Retina (tissue), 1 donor: ENCODE results near the gene HM13.
A peak's percentile ranks its signal among the peaks of the same experiment; 100 is the strongest.
"Not testable (repeated sequence)": the region's sequence is repeated elsewhere in the genome, so short reads cannot be mapped to it uniquely, and the experiment has no call there.

Source experiments
- DNase-seq: peaks from one replicate; pipeline ENCODE4 v3.0.0-alpha.2; 2016

The HM13 gene

DNA sequence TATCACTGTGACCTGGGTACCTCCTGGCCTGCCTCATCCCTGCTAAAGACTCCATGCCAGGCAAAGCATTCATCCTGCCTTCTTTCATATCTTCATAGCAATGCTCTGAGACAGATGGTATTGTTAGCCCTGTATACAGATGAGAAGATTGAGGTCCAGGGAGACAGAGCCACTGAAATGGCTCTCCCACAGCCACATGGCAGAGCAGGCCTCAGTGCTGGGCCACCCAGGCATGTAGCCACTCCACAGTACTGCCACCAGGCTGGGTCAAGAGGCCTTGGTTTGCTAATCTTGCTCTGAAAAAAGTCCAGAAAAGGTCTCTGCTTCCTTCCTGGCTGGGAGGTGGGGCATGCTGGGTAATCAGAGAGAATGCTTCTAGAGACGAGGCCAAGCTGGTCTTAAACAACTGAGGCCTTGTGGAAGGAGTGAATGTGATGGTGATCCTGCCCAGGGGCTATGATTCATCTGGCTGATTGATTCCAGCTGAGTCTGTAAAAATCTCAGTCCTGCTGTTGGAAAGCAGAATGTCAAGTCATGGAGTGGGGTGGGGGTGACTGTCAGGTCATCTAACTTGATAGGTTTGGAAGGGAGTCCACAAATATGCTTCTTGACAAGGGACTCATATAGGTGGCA, 29.8 kb downstream of the HM13 start:
- no peak for DNase-seq

DNA sequence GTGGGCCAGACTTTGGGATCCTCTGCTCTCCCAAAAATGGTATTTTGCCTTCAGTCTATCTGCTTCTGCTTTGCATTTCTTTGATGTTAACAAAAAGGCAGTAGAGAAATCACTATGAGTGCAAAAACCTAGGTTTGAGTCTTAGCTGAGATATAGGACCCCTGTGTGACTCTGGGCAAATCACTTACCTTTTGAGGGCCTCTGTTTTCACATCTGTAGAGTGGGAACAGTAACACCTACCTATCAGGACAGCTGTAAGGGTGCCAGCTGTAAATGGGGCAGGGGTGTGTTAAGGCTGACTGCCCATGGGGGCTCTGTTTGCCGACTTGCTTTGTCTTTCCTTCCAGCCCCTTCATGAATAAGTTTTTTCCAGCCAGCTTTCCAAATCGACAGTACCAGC, 30.4 kb downstream of the HM13 start:
- no peak for DNase-seq

- DNase-seq: not testable (repeated sequence)
These were observed 31.4 kb downstream of the HM13 start for GRCh38 chr20:31545621-31546040.

GRCh38 chr20:31547017-31547675, 32.9 kb downstream of the HM13 start:
- DNase-seq: peak; percentile 94

- DNase-seq: no peak
These were observed 33.6 kb downstream of the HM13 start for GRCh38 chr20:31547720-31548298.

- no peak for DNase-seq
These were observed 34.7 kb downstream of the HM13 start for GRCh38 chr20:31548820-31549512.

GRCh38 chr20:31549513-31549880, 35.3 kb downstream of the HM13 start:
- no peak for DNase-seq

DNA sequence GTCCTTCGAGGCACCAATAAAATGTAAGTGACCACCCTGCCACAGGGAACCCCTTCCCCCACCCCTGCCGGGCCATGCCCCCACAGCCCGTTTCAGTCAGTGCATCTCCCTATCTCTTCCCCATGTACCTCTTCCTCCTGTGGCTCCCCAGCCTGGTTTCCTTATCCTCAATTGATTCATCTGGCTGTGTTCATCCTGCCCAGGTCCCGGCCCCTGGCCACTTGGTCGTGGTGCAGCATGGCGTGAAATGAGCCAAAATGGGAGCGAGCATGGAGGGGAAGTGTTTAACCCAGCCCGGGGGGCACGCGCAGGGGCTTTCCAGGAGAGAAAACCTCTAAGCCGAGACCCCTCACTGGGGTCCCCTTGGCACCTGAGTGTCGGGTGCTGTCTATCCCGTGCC, 35.9 kb downstream of the HM13 start:
- no peak for DNase-seq

- no peak for DNase-seq
These were observed 37.2 kb downstream of the HM13 start for GRCh38 chr20:31551163-31552081.

DNA sequence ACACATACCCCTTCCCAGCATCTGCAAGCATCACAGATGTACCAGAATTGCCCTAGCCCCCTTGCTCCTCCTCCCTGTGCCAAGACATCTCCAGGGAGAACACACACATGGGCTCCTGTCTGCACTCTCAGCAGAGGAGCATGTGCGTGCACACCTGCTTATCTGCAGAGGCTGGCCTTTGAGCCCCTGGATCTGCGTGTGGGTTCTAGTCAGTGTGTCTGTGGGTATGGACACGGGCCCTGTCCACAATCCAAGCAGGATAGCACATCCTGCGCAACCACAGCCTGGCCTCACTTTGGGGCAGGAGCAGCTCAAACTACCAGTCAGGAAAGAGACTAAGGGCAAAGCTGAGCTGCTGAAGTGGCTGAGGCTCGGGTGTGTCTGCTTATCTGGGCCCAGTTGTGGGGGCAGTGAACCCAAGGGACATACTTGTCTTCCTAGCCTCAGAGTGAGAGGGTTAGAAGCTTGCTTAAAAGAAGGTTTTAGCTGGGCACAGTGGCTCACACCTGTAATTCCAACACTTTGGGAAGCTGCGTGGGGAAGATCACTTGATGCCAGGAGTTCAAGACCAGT, 41.0 kb downstream of the HM13 start:
- no peak for DNase-seq

- DNase-seq: no peak
These were observed 45.5 kb downstream of the HM13 start for GRCh38 chr20:31559704-31560093.

DNA sequence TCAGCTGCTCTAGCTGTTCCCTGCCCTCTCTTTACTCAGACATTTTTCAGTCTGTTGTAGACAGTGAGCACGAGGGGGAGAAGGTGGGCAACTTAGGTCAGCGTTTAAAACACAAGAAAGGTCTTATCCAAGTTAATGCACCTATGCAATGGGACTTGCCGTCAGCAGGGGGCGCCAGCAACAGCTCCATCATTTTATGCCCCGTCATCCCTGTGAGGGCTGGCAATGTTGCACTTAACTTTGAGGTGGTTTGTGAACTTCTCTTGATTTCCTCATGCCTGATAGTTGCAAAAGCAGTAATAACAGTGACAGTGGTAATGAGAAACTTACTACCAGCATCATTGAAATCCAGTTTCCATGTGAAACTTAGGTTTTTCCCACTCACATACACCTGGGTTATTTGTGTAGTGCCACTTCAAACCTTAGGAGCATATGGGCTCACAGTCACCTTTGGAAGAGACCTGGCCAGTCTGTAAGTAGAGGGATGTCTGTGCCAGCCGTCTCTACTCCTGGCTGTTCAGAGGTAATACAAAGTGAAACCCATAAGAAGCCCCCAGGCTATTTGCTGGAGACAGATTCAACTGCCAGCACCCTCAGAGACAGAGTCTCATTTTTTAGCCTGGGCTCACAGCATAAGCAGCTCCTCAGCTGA, 46.0 kb downstream of the HM13 start:
- peak; percentile 51 for DNase-seq

- no peak for DNase-seq
These were observed 46.7 kb downstream of the HM13 start for GRCh38 chr20:31560746-31561598.

- DNase-seq: no peak
These were observed 48.0 kb downstream of the HM13 start for GRCh38 chr20:31562241-31562640.

- no peak for DNase-seq
These were observed 50.0 kb downstream of the HM13 start for GRCh38 chr20:31564284-31564683.

DNA sequence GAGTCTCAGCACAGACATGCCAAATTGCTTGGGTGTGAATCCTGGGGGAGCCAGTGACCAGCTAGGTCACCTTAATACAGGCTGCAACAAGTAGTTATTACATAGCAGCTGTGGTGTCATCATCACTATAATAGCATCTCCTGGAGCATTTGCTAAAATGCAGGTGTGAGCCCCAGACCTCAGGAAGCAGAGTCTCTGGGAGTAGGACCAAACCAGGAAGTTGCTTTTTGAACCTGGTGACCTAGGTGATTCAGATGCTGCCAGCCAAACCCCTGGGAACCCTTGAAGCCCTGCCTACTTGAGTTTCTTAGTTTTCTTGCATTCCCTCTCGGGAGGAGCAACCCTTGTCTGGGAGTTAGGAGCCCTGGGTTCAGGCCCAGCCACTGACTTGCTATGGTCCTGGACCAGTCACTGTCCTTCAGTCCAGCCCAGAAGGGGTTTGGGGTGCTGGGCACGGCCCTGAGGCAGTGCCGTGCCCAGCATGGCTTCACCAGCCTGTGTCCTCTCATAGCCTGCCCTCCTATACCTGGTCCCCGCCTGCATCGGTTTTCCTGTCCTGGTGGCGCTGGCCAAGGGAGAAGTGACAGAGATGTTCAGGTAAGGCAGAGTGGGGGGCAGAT, 51.6 kb downstream of the HM13 start:
- DNase-seq: no peak

DNA sequence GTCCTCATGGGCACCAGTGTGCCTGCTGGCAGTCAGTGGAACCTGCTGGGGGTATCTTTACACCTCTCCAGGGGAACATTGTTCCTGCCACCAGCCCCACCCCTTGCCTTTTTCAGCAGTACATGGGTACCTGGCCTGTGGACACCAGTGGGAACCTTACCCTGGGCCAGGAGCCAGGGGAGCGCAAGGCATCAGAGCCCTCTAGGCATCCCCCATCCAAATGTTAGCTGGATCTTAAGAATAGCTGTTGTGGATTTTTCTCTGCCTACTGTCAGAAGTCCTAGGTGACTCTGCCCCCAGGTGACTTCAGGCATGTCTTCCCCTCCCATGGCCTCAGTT, 52.0 kb downstream of the HM13 start:
- no peak for DNase-seq

DNA sequence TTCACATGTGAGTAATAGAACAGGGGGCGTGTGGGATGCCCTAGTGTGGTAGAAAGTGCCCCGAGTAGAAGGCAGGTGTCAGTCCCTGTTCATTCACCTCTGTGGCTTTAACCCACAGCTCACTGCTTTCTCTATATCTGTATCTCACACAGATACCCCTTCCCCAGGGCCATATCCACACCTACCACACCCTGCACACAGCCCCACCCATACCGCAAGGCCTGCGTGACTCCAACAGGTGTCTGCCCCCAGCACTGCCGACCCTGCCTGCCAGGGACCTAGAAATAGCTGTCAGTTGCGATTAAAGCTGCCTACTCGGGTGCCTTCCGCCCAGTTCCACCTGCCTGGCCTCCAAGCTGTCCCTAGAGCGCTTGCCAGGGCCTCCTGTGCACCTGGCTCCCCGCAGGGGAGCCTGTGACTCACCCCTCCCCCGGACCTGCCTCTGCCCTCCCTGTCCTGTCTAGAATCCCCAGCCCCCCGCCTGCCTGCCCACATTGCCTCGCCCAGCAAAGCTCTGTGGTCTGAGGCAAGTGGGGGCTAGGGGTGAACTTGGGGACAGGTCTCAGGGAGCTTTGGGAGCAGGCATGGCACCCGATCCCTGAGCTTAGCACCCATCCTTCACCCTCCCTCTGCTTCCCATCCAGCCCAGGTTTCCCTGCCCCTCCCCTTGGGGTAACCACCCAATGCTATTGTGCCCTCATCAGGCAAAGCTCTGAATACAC, 52.6 kb downstream of the HM13 start:
- DNase-seq: no peak

DNA sequence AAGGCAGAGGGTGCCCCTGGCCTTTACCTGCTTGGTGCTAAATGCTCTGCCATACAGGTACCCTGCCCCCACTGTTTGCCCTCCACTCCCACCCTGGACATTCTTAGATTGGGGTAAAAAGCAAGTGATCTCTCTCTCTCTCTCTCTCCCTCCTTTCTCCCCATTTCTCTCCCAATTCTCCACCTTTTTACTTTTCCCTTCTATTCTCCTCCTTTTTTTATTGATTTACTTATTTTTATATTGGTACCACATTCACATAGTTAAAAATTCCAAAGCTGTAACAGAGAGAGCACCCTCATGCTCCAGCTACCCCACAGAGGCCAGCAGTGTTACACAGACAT, 53.1 kb downstream of the HM13 start:
- no peak for DNase-seq
